Lower lobe of right lung (tissue), 2 donors: ENCODE results near the gene BCL2. TPM values are rescaled to one million over a fixed set of nuclear protein-coding genes. Genes with fewer than 3 reads are reported as not detected.
A peak's percentile ranks its signal among the peaks of the same experiment; 100 is the strongest.
"Not testable (repeated sequence)": the region's sequence is repeated elsewhere in the genome, so short reads cannot be mapped to it uniquely, and the experiment has no call there.

Experiments used
- ATAC-seq, 2 donors: fragments of 200-7000 bp; cut with Tn5 transposase; one replicate each; pipeline ENCODE4 v1.9.1; 2020 to 2022; ENCODE audit warnings: mild to moderate bottlenecking in 2 of 2, moderate library complexity in 2 of 2
- DNase-seq: peaks from one replicate; pipeline ENCODE4 v3.0.0-alpha.2; 2020
- H3K27ac ChIP-seq: fragments of 200-600 bp; one replicate; pipeline ENCODE4 v1.8.0; 2022
- H3K27me3 ChIP-seq: fragments of 200-600 bp; one replicate; pipeline ENCODE4 v1.8.0; 2022; ENCODE audit warnings: low read depth
- H3K36me3 ChIP-seq: fragments of 200-600 bp; one replicate; pipeline ENCODE4 v1.8.0; 2022; ENCODE audit warnings: mild to moderate bottlenecking
- H3K4me1 ChIP-seq: fragments of 200-600 bp; one replicate; pipeline ENCODE4 v1.8.0; 2022
- H3K4me3 ChIP-seq: fragments of 200-600 bp; one replicate; pipeline ENCODE4 v1.8.0; 2022; ENCODE audit warnings: mild to moderate bottlenecking
- H3K9me3 ChIP-seq: fragments of 200-600 bp; one replicate; pipeline ENCODE4 v1.8.0; 2022
- CTCF ChIP-seq: fragments of 200-600 bp; IDR thresholded peaks from one replicate; pipeline ENCODE4 v1.8.0; 2022; ENCODE audit warnings: antibody characterized with exemption, mild to moderate bottlenecking
- intact Hi-C: fragments of 100-400 bp; cut with DNase I; formaldehyde crosslinking; loops from one replicate; pipeline ENCODE4 v1.11.0; 2022
- total RNA-seq: library from RNA; stranded (reverse); fragmentation: NEBNext Ultra II Directional; extraction: Animal tissue kit (Norgen Biotek cat#: 25700); gene quantifications from one replicate; pipeline ENCODE4 v1.2.1, GENCODE V29; 2021
- donor health status: DM: no; HTN: yes; CAD: no; lungs with severe emphysema.

BCL2 gene
- total RNA-seq, 1 donor from 2014 or later: 11.0 TPM

- ATAC-seq: peak; percentile 49 to 54
- Histone ChIP-seq H3K36me3 (no peaks in the 10 kb centered on the region), H3K4me3 (no peak overlapping the region), H3K27ac (no peak overlapping the region), H3K9me3 (no peaks in the 10 kb centered on the region), H3K27me3 (no peaks in the 10 kb centered on the region), H3K4me1 (peaks cover 7% of the 10 kb centered on the region)
- TF ChIP-seq CTCF: no peak
- no peak for DNase-seq
- intact Hi-C loops: no loop called here
Observed at GRCh38 chr18:63192885-63193349, 126.7 kb downstream of the BCL2 start.

- H3K27ac ChIP-seq: no peak overlapping the region
- H3K4me3 ChIP-seq: no peak overlapping the region
- no peak for TF ChIP-seq CTCF
- no peaks in the 10 kb centered on the region for H3K27me3 ChIP-seq
- peak; percentile 37 to 56 for ATAC-seq
- peak; percentile 54 for DNase-seq
- intact Hi-C loops: no loop called here
- H3K4me1 ChIP-seq: peaks cover 4% of the 10 kb centered on the region
- H3K9me3 ChIP-seq: no peaks in the 10 kb centered on the region
- no peaks in the 10 kb centered on the region for H3K36me3 ChIP-seq
Observed at GRCh38 chr18:63192126-63192884, 127.3 kb downstream of the BCL2 start.

- DNase-seq: no peak
- intact Hi-C loops: no loop called here
- no peak for TF ChIP-seq CTCF
- Histone ChIP-seq H3K4me1 (no peaks in the 10 kb centered on the region), H3K9me3 (no peaks in the 10 kb centered on the region), H3K27ac (no peak overlapping the region), H3K27me3 (no peaks in the 10 kb centered on the region), H3K4me3 (no peak overlapping the region), H3K36me3 (no peaks in the 10 kb centered on the region)
- no peak for ATAC-seq
Observed at GRCh38 chr18:63191413-63191812, 128.2 kb downstream of the BCL2 start.

GRCh38 chr18:63190838-63191237 is 128.7 kb downstream of the BCL2 start:
- H3K36me3 ChIP-seq, DNase-seq, ATAC-seq, intact Hi-C loops, H3K4me1 ChIP-seq, H3K9me3 ChIP-seq, H3K27ac ChIP-seq, H3K27me3 ChIP-seq, H3K4me3 ChIP-seq: not testable (repeated sequence)

- H3K4me3 ChIP-seq: no peak overlapping the region
- H3K27ac ChIP-seq: no peak overlapping the region
- DNase-seq: no peak
- H3K9me3 ChIP-seq: no peaks in the 10 kb centered on the region
- TF ChIP-seq CTCF: no peak
- H3K4me1 ChIP-seq: no peaks in the 10 kb centered on the region
- no peaks in the 10 kb centered on the region for H3K36me3 ChIP-seq
- intact Hi-C loops: no loop called here
- no peak for ATAC-seq
- H3K27me3 ChIP-seq: no peaks in the 10 kb centered on the region
Observed at GRCh38 chr18:63189817-63190216, 129.8 kb downstream of the BCL2 start.

- Histone ChIP-seq H3K36me3 (no peaks in the 10 kb centered on the region), H3K4me3 (no peak overlapping the region), H3K27me3 (no peaks in the 10 kb centered on the region), H3K9me3 (no peaks in the 10 kb centered on the region), H3K4me1 (no peaks in the 10 kb centered on the region), H3K27ac (no peak overlapping the region)
- no peak for ATAC-seq
- DNase-seq: no peak
- TF ChIP-seq CTCF: no peak
- intact Hi-C loops: no loop called here
Observed at GRCh38 chr18:63189041-63189440, 130.5 kb downstream of the BCL2 start.
